Eye (tissue), 1 donor: ENCODE results near the gene JARID2.

Source experiments
- DNase-seq: peaks from one replicate; pipeline ENCODE4 v3.0.0-alpha.2; 2015

The JARID2 gene

GRCh38 chr6:15247500-15248450, 1.9 kb downstream of the JARID2 start:
- DNase-seq, result peak; percentile 81

DNA sequence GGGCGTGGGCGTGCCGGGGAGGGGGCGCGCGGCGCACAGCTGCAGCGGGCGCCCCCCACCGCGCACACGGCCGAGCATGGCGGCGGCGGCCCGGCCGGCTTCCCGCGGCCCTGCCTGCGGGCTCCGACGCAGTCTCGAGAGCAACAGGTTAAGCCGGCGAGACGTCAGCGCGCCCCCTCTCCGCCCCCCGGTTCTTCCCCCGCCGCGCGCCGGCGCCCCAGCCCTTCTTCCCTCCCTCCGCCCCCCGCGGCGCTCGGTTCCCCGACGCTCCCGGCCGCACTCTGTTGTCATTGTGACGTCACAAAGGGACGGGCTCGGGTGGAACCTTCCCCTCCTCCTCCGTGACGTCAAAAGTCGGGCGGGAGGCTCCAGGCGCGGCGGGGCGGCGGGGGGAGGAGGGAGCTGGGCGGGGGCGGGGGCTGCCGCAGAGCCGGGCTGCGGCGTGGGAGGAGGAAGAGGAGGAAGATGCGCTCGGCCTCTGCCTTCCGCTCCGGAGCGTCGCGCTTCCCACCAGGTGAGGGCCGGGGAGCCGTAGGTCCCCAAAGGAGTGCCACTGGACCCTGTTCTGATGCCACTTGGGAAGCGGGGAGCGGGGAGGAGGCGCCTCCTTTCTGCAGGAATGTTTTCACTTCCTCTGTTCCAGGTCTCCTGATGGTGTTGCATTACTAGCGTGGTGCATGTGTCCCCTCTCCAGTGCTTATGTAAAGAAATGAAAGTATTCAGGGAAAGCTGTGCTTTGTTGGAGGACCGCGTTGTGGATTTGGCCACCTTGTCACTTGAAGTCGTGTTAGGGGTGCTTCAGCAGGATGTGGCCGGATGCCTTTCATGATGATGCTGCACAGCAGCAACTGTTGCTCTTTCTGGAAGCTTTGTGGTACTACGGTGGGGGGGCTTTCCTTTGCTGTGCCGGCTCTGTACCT, 2.8 kb downstream of the JARID2 start:
- DNase-seq, result peak; percentile 98

- no peak for DNase-seq
Observed at GRCh38 chr6:15249371-15250019, 3.6 kb downstream of the JARID2 start.

DNA sequence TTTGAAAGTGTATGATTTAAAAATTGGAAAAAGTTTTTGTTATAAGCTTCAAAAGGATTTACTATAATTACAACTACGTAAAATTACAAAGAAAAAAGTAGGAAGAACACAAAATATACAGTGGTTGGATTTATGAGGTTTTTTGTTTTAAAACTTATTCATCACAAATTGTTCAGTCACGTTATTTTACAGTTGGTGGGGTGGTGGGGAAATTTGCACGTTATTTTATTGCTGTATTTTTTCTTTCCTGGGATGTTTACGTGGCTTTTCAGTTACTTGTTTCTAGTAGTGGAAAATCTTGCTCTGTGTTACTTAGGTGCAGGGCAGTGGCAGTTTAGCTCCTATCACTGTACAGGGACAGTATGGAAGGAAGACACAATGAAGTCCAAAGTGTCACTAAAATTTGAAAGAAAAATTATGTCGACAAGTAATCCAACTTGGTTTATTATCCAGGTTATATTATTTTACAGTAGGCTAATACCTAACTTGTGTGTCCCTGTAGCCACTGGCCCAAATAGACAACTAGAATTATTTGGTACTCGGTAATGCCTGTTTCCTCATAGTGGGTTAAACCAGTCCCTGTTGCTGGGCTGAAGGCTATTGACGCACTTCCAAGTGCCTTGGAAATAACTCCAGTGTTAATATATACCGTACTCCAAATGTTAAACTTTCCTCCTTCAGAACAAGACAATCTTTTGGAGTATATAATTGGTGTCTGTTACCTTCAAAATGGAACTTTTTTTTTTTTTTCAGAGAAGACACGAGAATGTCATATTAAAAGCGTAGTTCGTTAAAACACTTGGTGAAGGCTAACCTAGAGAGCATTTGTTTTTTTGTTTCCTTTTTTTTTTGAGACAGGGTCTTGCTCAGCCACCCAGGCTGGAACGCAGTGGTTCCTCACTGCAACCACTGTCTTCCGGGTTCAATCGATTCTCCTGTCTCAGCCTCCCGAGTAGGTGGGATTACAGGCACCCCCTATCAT, 4.6 kb downstream of the JARID2 start:
- no peak for DNase-seq

DNA sequence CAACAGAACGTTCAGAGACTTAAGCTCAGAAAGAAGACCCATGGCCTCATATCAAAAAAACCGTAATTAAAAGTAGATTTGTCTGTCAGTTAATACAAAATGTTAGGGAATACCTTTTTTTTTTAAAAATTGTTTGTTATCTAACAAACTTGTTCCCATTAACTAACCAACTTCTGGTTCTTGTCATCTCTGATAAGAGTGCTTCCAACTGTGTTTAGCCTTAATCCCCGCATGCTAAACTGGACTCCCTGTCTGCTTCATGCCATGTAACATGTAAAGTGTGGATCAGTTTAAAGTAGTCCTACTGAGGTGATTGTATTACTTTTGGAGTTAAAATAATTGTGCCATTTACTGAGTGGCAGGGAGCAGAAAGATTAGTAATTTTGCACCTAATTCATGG, 6.3 kb downstream of the JARID2 start:
- no peak for DNase-seq

- no peak for DNase-seq
Observed at GRCh38 chr6:15253203-15254022, 7.5 kb downstream of the JARID2 start.

- no peak for DNase-seq
Observed at GRCh38 chr6:15254070-15254975, 8.5 kb downstream of the JARID2 start.

DNA sequence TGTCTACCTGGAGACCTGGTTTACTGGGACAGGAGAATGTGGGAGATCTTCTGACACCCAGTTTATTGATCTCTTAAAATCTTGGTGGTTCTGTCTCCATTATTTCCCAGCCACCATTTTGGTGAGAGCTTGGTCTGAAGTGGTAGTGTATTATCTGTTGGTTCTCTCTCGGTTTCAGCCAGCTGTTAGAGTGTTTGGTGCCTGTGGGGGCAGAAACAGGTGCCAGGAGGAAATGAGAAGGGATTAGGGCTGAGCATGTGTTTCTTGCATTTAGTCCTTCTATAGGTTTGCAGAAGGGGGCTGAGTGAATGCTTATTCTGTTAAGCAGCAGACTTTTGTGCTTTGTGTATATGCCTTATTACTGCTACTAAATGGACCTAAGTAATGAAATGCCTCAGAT, 9.6 kb downstream of the JARID2 start:
- no peak for DNase-seq

DNA sequence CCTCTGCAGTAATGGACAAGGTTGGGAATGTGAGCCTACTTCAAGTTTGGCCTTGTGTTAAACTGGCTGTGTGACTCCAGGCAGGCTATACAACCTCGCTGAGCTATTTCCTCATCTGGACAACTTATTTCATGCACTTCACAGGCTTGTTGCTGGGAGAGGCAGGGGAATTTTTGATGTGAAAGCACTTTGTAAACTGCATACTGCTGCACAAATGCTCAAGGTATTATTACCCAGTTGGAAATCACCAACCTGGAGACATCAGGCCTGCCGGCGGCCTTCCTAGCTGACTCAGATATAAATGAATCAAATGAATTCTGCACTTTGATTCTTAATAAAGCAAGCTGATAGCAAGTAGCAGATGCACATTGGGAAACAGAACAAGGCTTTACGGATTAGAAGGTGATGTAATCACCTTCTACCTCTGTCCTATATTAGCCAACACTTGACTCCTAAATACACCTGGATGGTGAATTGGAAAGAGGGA, 10.1 kb downstream of the JARID2 start:
- DNase-seq, result no peak

DNA sequence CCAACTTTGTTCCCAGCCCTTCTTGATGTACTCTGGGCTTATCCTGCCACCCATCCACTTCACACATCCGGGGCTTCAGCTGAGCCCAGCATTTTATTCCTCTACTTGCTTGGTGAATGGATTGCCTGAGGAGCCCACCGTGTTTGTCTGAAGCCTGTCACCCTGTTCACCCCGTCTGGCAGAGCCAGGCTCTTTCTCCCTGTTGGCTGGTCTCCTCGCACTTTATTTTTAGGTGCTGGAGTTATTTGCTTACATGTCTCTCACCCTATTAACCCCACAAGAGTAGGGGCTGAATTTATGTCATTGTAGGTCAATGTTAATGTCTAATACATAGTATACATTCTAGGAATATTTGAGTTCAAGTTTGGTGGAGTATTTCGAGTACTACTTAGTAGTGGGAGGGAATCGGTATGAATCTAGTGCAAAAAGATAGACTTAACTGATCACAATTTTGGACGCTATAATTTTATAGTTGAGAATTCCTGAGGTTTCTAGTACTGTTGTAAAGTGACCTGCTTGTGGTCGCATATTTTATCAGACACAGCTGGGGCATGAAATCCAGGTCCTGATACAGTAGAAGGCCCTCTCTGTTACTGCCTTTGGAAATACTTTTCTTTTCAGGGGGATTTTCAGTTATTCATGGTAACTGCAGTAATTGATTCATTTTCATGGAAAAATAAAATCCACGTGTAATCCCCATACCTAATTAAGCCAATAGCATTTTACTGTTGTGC, 10.8 kb downstream of the JARID2 start:
- DNase-seq, result no peak

DNA sequence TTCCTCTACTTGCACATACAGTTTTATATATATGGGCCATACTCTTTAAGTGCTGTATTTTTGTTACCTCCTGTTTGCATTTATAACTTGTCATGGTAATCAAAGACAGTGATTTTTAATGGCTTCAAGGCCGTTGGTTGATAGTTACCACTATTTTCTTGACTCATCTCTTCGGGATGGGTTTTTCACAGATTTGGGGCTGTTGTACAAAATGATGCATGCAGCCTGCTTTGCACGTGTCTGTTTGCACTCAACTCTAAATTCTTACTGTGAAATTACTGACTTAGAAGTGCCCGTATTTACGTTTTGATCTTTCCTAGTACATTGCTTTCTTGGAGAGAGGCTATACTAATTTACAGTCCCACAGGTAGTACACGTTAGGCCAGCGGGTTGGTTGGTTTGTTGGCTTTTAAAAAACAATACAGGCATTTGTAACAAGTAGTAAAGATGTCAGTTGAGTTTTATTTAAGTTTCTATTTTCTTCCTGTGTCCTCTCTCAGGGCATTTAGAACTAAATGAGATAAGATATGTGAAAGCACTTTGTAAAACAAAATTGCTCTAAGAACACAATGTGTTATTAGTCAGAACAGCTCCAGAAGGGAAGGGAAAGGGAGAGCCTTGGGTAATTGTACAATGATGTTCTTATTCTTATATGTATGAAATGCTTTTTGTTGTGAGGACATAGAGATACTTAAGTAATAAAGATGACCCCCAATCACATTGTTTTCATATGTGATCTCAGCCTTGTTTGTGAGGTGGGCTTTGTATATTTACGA, 11.7 kb downstream of the JARID2 start:
- DNase-seq, result no peak

DNA sequence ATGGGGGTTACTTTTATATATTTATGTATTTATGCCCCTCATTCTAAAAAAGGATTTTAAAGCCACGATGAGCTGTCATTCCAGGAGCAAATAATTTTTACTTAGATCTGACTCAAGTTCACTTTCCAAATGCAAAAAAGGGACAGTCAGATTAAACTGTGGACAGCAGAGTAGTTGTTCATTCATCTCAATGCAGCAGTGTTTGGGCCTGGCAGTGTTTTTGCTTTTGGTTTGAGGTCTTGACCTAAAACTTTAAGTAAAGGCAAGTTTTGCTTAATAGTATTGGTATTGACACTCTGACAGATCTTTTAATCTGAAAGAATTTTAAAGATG, 13.9 kb downstream of the JARID2 start:
- DNase-seq, result no peak

DNA sequence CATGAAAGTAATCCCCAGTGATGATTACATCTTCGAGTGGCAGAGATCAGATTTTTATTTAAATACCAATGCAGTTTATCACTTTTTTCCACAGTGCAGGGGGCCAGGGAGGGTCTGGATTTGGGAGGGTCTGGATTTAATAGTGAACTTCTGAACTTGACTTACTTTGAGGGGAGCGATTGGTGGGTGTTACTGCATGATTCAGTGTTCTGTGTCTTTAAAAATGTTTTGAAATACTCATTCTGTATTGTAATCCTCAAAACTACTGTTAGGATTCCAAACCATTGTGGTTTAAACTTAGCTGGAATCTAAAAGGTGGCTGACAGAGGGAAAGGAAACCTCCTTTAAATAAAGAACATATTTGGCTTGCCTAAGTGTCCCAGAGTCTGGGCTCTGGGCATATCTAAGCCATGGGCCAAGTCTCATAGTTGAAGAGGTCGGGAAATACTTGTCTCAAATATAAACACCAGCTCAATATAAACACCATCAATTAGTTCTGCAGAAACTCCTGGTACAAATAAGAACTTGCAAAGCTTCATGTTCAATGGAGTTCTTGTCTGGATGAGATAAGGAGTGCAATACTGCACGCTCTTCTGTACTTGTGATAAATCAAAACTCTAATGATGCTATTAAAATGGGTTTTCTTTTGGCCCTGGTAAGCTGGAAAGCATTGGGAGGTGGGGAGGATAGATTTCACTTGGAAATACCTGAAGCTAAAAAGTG, 14.4 kb downstream of the JARID2 start:
- DNase-seq, result no peak

- DNase-seq, result no peak
Observed at GRCh38 chr6:15263780-15264374, 18.0 kb downstream of the JARID2 start.

DNA sequence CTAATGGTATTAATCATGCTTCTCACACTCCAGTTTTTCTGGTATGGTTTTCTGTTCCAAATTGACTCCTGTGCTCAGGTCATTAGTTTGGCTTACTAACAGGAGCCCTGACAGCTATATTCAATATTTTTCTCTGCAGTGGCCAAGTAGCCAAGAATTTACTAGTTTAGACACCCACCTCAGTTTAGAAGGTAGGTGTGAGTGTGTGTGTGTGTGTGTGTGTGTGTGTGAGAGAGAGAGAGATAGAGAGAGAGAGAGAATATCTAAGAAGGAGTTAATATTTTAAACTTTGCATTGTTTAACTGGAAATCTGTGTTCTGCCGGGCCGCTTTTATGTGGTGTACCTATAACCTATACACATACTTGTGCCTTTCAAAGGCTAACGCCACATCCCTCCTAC, 18.5 kb downstream of the JARID2 start:
- no peak for DNase-seq

- peak; percentile 90 for DNase-seq
Observed at GRCh38 chr6:15264902-15265761, 19.3 kb downstream of the JARID2 start.
